Tibial nerve (tissue), 3 donors: ENCODE data around the gene OR7G1.

Experiments
- POLR2A ChIP-seq, 2 donors: fragments of 450-650 bp; IDR thresholded peaks; one replicate each; pipeline ENCODE4 v1.6.1; 2017; ENCODE audit warnings: antibody characterized with exemption in 2 of 2, mild to moderate bottlenecking in 2 of 2, moderate library complexity in 2 of 2
- TF ChIP-seq, protein P1 (sequence below), 5 experiments: fragments of 200-600 bp in 3 of 5; fragments of 450-650 bp in 2 of 5; sonication (generic) in 3 of 5; IDR thresholded peaks; one replicate each; pipeline ENCODE4 v1.5.1; 2016 to 2019; ENCODE audit warnings: antibody characterized with exemption in 5 of 5, mild to moderate bottlenecking in 3 of 5, moderate library complexity in 2 of 5

DNA sequence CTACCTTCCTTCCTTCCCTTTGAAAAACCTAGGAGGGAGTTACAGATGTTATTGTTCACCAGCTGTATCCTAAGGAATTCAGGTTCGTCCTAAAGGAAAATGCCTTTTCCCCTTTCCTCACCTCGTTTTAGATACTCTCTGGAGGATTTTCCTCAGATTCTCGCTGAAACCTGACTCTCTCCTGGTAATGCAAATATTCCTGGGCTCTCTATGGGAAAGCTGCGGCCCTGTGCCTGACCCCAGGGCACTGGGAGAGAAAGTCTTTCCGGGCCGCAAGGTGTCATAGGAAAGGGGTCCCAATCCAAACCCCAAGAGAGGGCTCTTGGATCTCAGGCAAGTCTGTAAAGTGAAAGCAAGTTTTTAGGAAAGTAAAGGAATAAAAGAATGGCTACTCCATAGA lies 41.8 kb downstream of the OR7G1 start:
- TF ChIP-seq, protein P1, sequence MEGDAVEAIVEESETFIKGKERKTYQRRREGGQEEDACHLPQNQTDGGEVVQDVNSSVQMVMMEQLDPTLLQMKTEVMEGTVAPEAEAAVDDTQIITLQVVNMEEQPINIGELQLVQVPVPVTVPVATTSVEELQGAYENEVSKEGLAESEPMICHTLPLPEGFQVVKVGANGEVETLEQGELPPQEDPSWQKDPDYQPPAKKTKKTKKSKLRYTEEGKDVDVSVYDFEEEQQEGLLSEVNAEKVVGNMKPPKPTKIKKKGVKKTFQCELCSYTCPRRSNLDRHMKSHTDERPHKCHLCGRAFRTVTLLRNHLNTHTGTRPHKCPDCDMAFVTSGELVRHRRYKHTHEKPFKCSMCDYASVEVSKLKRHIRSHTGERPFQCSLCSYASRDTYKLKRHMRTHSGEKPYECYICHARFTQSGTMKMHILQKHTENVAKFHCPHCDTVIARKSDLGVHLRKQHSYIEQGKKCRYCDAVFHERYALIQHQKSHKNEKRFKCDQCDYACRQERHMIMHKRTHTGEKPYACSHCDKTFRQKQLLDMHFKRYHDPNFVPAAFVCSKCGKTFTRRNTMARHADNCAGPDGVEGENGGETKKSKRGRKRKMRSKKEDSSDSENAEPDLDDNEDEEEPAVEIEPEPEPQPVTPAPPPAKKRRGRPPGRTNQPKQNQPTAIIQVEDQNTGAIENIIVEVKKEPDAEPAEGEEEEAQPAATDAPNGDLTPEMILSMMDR (IDR thresholded peaks at IDR 0.05) = no peak
- TF ChIP-seq POLR2A (IDR thresholded peaks at IDR 0.05) = no peak
